Measurements from ENCODE around the gene ANO2.

GRCh38 chr12:5522432-5523335 is 422.4 kb downstream of the ANO2 start:
- TF ChIP-seq YY1 (IDR thresholded peaks at IDR 0.05; ENCODE audit: insufficient read depth, insufficient read length) (no peak), ZNF274 (IDR thresholded peaks at IDR 0.05; ENCODE audit: low read depth, low read length) (no peak), SUZ12 (IDR thresholded peaks at IDR 0.05; ENCODE audit: extremely low read depth, insufficient read depth, insufficient read length) (no peak)
